Measurements from ENCODE around the gene HCN3.

DNA sequence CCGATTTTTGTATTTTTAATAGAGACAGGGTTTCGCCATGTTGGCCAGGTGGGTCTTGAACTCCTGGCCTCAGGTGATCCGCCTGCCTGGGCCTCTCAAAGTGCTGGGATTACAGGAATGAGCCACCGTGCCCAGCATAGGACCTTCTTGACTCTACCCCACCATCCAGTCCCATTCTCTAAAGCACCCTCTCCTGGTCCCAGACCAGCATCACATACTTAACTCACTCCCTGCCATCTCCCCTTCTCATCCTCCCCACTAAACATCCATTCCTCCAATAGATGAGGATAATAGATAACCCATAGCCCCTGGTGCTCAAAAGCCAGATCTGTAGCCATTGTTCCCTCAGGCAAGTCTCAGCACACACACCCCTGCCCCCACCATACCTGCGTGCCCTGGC is 24.1 kb upstream of the HCN3 start:
- no peak for TF ChIP-seq GATA3 (IDR thresholded peaks at IDR 0.05; ENCODE audit: low read depth, low read length)
- peak; percentile 76; the same call in 1 of the 2 replicates for TF ChIP-seq GATA2 (IDR thresholded peaks at IDR 0.05; ENCODE audit: low read depth, low read length)

Data from SH-SY5Y (cell line).